ENCODE data around the gene RAB11FIP4.

Gene RAB11FIP4

DNA sequence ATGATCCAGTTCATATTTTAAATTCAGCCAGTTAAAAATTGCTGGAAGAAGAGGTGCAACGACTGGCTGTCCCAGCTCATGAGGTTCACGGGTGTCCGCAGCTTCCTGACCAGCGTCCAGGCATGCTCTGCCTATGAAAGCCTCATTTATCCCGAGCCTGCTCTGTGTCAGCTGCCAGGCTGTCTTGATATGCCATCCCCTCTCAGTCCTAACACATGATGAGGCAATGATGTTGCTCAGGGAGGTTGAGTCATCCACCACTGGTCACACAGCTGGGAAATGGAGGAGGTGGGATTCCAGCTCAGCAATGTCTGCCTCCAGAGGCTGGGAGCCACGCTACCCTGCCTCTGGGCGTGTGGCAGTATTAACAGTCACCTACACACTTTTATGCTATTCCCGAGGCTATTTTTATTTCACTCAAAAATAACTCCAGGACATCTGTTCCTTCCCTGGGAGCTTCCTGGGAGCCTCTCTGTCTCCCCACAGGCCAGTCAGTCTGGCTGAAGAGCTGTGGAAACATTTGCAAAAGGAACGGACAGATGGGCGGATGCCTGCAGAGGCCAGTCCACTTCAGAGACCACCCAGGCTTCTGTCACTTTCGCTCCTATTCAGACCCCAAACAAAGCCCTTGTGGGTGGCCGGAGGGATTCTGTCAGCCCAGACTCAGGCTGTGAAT is 22.5 kb downstream of the RAB11FIP4 start:
- no peak for DNase-seq (ENCODE audit: extremely low spot score)
- ChIA-PET POLR2A (no interaction called here), CTCF (interaction anchor here (0.7 to 1.2 kb wide), 2 partner anchors 111 to 428 kb away, joined by 3 to 4 read pairs; no protein-coding TSS in a partner anchor)
- TF ChIP-seq, protein P1, sequence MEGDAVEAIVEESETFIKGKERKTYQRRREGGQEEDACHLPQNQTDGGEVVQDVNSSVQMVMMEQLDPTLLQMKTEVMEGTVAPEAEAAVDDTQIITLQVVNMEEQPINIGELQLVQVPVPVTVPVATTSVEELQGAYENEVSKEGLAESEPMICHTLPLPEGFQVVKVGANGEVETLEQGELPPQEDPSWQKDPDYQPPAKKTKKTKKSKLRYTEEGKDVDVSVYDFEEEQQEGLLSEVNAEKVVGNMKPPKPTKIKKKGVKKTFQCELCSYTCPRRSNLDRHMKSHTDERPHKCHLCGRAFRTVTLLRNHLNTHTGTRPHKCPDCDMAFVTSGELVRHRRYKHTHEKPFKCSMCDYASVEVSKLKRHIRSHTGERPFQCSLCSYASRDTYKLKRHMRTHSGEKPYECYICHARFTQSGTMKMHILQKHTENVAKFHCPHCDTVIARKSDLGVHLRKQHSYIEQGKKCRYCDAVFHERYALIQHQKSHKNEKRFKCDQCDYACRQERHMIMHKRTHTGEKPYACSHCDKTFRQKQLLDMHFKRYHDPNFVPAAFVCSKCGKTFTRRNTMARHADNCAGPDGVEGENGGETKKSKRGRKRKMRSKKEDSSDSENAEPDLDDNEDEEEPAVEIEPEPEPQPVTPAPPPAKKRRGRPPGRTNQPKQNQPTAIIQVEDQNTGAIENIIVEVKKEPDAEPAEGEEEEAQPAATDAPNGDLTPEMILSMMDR (IDR thresholded peaks at IDR 0.05; ENCODE audit: control extremely low read depth, extremely low read depth, low read depth, missing control alignments): no peak

DNA sequence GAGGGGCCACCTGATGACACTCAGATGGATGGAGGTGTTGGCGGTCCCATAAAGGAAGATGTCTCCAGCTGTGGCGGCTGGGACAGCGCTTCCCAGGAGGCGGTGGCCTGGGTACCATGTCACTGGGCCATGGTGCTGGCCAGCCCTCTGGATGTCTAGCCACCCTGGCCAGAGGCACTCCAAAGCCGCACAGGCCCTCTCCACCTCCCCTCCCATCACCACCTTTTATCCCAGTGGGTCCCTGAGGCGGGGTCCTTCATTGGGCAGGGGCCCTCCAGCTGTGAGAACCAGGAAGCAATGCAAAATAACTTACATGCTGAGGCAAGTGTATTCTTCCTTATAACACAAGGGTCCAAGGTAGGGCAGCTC is 23.1 kb downstream of the RAB11FIP4 start:
- ChIA-PET POLR2A (no interaction called here), CTCF (interaction anchor here (1.2 kb wide), 1 partner anchor 428 kb away, joined by 3 read pairs; no protein-coding TSS in a partner anchor)
- DNase-seq (ENCODE audit: extremely low spot score): no peak
- TF ChIP-seq, protein P1 (IDR thresholded peaks at IDR 0.05; ENCODE audit: control extremely low read depth, extremely low read depth, low read depth, missing control alignments): no peak

DNA sequence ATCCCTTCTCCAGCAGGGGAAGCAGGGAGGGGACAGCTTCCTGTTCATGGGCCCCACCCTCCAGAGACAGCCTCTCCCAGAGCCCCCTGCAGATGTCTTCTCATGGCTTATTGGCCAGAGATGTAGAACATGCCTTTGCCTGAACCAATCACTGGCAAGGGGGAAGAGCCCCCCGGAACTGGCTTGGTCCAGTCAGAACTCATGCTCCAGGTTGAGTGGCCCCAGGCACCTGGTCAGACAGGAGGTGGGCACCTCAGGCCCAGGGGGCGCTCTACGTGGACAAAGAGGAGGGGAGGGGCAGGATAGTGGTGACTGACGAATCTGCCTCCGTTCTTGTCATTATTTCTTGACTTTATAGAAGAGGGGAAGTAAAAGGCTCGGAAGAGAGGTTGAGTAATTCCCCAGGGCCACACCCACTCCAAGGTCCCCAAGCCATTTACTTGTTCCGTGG is 23.6 kb downstream of the RAB11FIP4 start:
- TF ChIP-seq, protein P1 (IDR thresholded peaks at IDR 0.05; ENCODE audit: control extremely low read depth, extremely low read depth, low read depth, missing control alignments): no peak
- DNase-seq (ENCODE audit: extremely low spot score): no peak
- ChIA-PET POLR2A (no interaction called here), CTCF (interaction anchor here (1.2 kb wide), 1 partner anchor 427 kb away, joined by 3 read pairs; no protein-coding TSS in a partner anchor)

DNA sequence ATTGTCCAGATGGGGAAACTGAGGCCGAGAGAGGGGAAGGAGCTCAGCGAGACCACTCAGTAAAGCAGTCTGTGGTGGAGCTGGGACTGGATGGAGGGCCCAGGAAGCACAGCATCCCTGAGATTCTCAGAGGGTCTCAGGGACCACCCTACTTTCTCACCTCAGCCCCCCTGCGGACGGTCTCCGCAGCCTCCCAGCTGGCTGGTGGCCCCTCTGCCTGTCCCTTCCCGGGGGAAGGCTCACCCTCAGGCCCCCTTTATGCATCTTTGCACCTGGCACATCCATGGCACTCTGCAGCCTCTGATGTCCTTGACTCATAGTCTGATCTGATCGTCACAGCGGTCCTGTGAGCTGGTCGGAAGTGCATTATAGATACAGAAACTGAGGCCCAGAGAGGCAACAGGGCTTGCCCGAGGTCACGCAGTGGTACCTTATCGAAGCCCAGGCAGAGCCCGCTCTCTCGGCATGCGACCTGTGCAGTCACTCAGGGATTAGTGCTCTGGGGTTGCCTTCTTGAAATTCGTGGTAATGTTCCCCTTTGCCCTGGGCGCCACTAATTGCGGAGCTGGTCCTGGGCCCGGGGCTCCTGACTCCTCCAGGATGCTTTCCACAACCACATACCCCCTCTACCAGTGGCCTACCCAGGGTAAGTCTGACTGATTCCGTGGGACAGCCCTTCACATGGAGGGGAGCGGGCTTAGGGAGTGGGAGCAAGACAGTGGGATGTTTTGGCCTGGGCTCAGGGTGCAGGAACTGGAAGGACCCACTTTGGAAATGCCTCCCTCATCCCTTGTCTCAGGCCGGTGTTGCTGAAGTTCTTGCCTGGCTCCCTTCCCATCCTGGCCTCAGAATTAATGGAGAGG is 24.4 kb downstream of the RAB11FIP4 start:
- ChIA-PET POLR2A (no interaction called here), CTCF (no interaction called here)
- TF ChIP-seq, protein P1 (IDR thresholded peaks at IDR 0.05; ENCODE audit: control extremely low read depth, extremely low read depth, low read depth, missing control alignments): no peak
- no peak for DNase-seq (ENCODE audit: extremely low spot score)

DNA sequence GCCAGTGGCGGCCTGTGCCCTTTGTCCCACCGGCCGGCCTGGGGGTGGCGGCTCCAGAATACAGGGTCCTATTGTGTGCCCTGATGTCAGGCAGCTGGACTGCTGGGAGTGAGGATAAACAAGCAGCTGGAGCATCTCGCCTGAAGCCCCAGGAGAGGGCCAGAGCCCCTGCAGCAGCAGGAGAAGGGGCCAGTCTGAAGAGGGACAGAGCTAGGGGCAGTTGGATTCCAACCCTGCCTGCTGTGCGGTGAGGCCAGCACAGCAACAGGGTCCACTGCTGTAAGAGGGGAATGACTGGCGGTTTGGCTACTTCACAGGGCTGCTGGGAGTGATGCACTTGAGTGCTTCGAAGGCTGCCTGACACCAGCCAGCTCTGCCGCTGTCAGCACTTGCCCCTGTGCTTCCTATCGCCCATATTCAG is 25.0 kb downstream of the RAB11FIP4 start:
- DNase-seq (ENCODE audit: extremely low spot score): no peak
- TF ChIP-seq, protein P1 (IDR thresholded peaks at IDR 0.05; ENCODE audit: control extremely low read depth, extremely low read depth, low read depth, missing control alignments): no peak
- ChIA-PET POLR2A (no interaction called here), CTCF (no interaction called here)

DNA sequence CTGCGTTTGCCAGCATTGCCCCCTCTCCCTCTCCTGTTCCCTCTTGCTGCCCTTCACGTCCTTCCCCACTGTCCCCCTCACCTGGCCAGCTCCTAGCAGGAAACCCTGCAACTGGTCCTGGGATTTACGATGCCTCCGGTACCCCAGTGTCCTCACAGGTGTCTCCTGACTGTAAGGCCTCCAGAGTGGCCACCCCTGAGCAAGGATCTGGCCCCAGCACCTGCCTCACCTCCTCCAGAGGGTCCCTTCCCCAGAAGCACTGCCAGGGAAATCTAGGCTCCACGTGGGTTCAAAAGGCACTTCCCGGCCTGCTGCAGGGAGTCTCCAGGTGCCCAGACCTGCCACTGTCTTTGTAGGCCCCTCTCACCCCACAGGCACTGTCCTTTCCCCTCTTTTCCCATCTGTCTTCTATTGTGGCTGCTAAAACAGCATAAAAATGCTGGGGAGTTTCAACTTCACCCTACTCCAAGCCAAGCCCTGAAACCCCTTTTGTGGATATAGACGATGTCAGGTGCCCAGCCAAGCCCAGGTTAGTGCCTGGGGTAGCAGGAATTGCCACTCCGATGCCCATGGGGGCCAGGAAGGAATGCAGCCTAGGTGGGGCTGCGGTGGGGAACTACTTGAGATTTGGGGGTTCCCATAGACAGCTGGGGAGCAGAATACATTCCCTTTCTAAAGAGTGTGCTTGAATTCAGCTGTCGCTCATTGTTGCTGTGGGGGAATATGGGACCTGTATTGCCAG is 25.7 kb downstream of the RAB11FIP4 start:
- TF ChIP-seq, protein P1 (IDR thresholded peaks at IDR 0.05; ENCODE audit: control extremely low read depth, extremely low read depth, low read depth, missing control alignments): no peak
- CTCF ChIA-PET: no interaction called here
- POLR2A ChIA-PET: no interaction called here
- DNase-seq (ENCODE audit: extremely low spot score): no peak
